IMR-90 (cell line): ENCODE data around the gene SPDYC. TPM values are rescaled to one million over a fixed set of nuclear protein-coding genes. Genes with fewer than 3 reads are reported as not detected.

Experiments
- ATAC-seq: fragments of 200-7000 bp; cut with Tn5 transposase; 2 replicates; pipeline ENCODE4 v1.9.1; 2020; ENCODE audit warnings: low read depth, mild to moderate bottlenecking, moderate library complexity
- BruUV-seq: library from RNA; stranded (reverse); fragments of 400-500 nt; replicated peaks from 2 replicates; lab custom pipeline; 2021; lab: Mats Ljungman, UMichigan
- CTCF ChIA-PET: fragments of 300-600 bp; formaldehyde crosslinking; extraction: SDS; loops from one replicate; lab custom pipeline; 2021; ENCODE audit warnings: antibody characterized with exemption; lab: Yijun Ruan, JAX
- POLR2A ChIA-PET: fragments of 300-600 bp; sonication (Branson Sonifier 250); formaldehyde crosslinking; loops from one replicate; lab custom pipeline; 2022; ENCODE audit warnings: antibody characterized with exemption; ENCODE audit not compliant: unreplicated experiment; lab: Charles Lee
- DNase-seq: peaks from one replicate; pipeline ENCODE4 v3.0.0; 2013
- H2AFZ ChIP-seq: replicated peaks from 2 replicates; pipeline ENCODE3; 2013; ENCODE audit warnings: low read length, mild to moderate bottlenecking; ENCODE audit not compliant: poor library complexity
- H2AK5ac ChIP-seq: 2 replicates; pipeline ENCODE4 v1.6.1; 2013; ENCODE audit warnings: low read depth, low read length, inconsistent platforms
- H2AK9ac ChIP-seq: replicated peaks from 2 replicates; pipeline ENCODE3; 2013; ENCODE audit warnings: mild to moderate bottlenecking, low read depth, low read length, moderate library complexity; ENCODE audit not compliant: poor library complexity
- H2BK120ac ChIP-seq: 2 replicates; pipeline ENCODE4 v1.6.1; 2013; ENCODE audit warnings: low read depth, low read length, inconsistent platforms
- H2BK15ac ChIP-seq: 3 replicates; pipeline ENCODE4 v1.6.1; 2013; ENCODE audit warnings: low read depth, low read length, inconsistent platforms
- H2BK20ac ChIP-seq: 2 replicates; pipeline ENCODE4 v1.6.1; 2013; ENCODE audit warnings: low read depth, mild to moderate bottlenecking, inconsistent platforms, low read length, moderate library complexity
- H2BK5ac ChIP-seq: 2 replicates; pipeline ENCODE4 v1.6.1; 2013; ENCODE audit warnings: mild to moderate bottlenecking, low read depth, low read length, inconsistent platforms; ENCODE audit not compliant: poor library complexity, severe bottlenecking
- H3K14ac ChIP-seq: replicated peaks from 2 replicates; pipeline ENCODE4 v1.6.1; 2013; ENCODE audit warnings: low read depth, low read length, inconsistent platforms
- H3K18ac ChIP-seq: 2 replicates; pipeline ENCODE4 v1.6.1; 2013; ENCODE audit warnings: low read depth, low read length, control low read depth
- H3K23ac ChIP-seq: 2 replicates; pipeline ENCODE4 v1.6.1; 2013; ENCODE audit warnings: low read depth, low read length, inconsistent platforms
- H3K27ac ChIP-seq: 2 replicates; pipeline ENCODE4 v1.5.1; 2013; ENCODE audit warnings: mild to moderate bottlenecking, control low read depth, low read length; ENCODE audit not compliant: insufficient read depth
- H3K27me3 ChIP-seq: 2 replicates; pipeline ENCODE4 v1.6.1; 2013; ENCODE audit warnings: low read length; ENCODE audit not compliant: control insufficient read depth, insufficient read depth
- H3K36me3 ChIP-seq: 2 replicates; pipeline ENCODE4 v1.6.1; 2013; ENCODE audit warnings: low read length, mixed read lengths; ENCODE audit not compliant: control insufficient read depth, insufficient read depth
- H3K4ac ChIP-seq: 2 replicates; pipeline ENCODE4 v1.6.1; 2013; ENCODE audit warnings: low read depth, low read length, inconsistent platforms
- H3K4me1 ChIP-seq: 2 replicates; pipeline ENCODE4 v1.6.1; 2013; ENCODE audit warnings: low read length, mixed read lengths; ENCODE audit not compliant: control insufficient read depth, insufficient read depth
- H3K4me2 ChIP-seq: 2 replicates; pipeline ENCODE4 v1.6.1; 2013; ENCODE audit warnings: low read depth, mild to moderate bottlenecking, control low read depth, low read length, moderate library complexity
- H3K4me3 ChIP-seq: 2 replicates; pipeline ENCODE4 v1.5.1; 2013; ENCODE audit warnings: low read depth, mild to moderate bottlenecking, control low read depth, low read length, moderate library complexity; ENCODE audit not compliant: insufficient read depth
- H3K56ac ChIP-seq: 2 replicates; pipeline ENCODE4 v1.6.1; 2013; ENCODE audit warnings: low read length, inconsistent platforms; ENCODE audit not compliant: insufficient read depth; ENCODE audit errors: extremely low read depth
- H3K79me1 ChIP-seq, 2 experiments: 2 replicates each; pipeline ENCODE4 v1.6.1; 2013; ENCODE audit warnings: low read length in 2 of 2, inconsistent platforms in 1 of 2, low read depth in 1 of 2
- H3K9ac ChIP-seq: 2 replicates; pipeline ENCODE4 v1.6.1; 2013; ENCODE audit warnings: low read depth, low read length, control low read depth
- H3K9me1 ChIP-seq: 2 replicates; pipeline ENCODE4 v1.6.1; 2013; ENCODE audit warnings: low read length, inconsistent platforms; ENCODE audit not compliant: insufficient read depth
- H3K9me3 ChIP-seq: 2 replicates; pipeline ENCODE4 v1.6.1; 2013; ENCODE audit warnings: low read length; ENCODE audit not compliant: control insufficient read depth, insufficient read depth
- H4K20me1 ChIP-seq: 2 replicates; pipeline ENCODE4 v1.6.1; 2013; ENCODE audit warnings: low read length, inconsistent platforms; ENCODE audit not compliant: insufficient read depth
- H4K5ac ChIP-seq: 2 replicates; pipeline ENCODE4 v1.6.1; 2013; ENCODE audit warnings: mild to moderate bottlenecking, low read depth, low read length, control low read depth
- H4K8ac ChIP-seq, 2 experiments: 2 replicates each; pipeline ENCODE4 v1.6.1; 2013; ENCODE audit warnings: low read depth in 2 of 2, low read length in 2 of 2, control low read depth in 1 of 2, inconsistent platforms in 1 of 2
- H4K91ac ChIP-seq: 2 replicates; pipeline ENCODE4 v1.6.1; 2013; ENCODE audit warnings: low read depth, low read length, inconsistent platforms; ENCODE audit not compliant: insufficient read depth
- BHLHE40 ChIP-seq: fragments of 150-350 bp; IDR thresholded peaks from 2 replicates; pipeline ENCODE4 v1.6.1; 2016; ENCODE audit warnings: mild to moderate bottlenecking, low read depth, low read length
- FOS ChIP-seq: fragments of 150-350 bp; IDR thresholded peaks from 2 replicates; pipeline ENCODE4 v1.6.1; 2016; ENCODE audit warnings: low read depth, low read length
- MAZ ChIP-seq: IDR thresholded peaks from 2 replicates; pipeline ENCODE4 v1.6.1; 2012; ENCODE audit warnings: low read depth, mild to moderate bottlenecking, low read length, improper control_type of control experiment, moderate library complexity, borderline replicate concordance
- MXI1 ChIP-seq: IDR thresholded peaks from 2 replicates; pipeline ENCODE4 v1.6.1; 2012; ENCODE audit warnings: low read depth, mild to moderate bottlenecking, low read length, moderate library complexity, borderline replicate concordance
- WGBS, 2 experiments: methylation state at CpG; one replicate each; pipeline versions ENCODE4 v1.1.5 to v1.1.7; 2013; ENCODE audit warnings: missing lambda C conversion rate in 2 of 2; ENCODE audit not compliant: insufficient read length in 1 of 2; ENCODE audit errors: extremely low coverage in 2 of 2; 5-methylcytosine and 5-hydroxymethylcytosine counted together
- dilution Hi-C: fragments of 300-500 bp; cut with HindIII; formaldehyde crosslinking; loops from one replicate; pipeline ENCODE4 v1.14.3; 2018; ENCODE audit warnings: low sequenced_read_pairs; ENCODE audit not compliant: unreplicated experiment
- in situ Hi-C: fragments of 300-500 bp; cut with MboI; formaldehyde crosslinking; loops from 3 replicates; pipeline ENCODE4 v1.14.3; 2019; ENCODE audit warnings: low sequenced_read_pairs, inconsistent platforms, mixed read lengths
- intact Hi-C: fragments of 100-400 bp; cut with micrococcal nuclease; formaldehyde crosslinking; loops from 2 replicates; pipeline ENCODE4 v1.10.0; 2022
- polyA plus RNA-seq, 3 experiments: library from polyadenylated mRNA; depleted of rRNA; stranded (reverse); fragments of >200 nt; gene quantifications; 2 replicates each; pipeline ENCODE4 v1.2.3, GENCODE V29; 2012; ENCODE audit warnings: low replicate concordance in 1 of 3
- total RNA-seq: library from RNA; depleted of rRNA; stranded (reverse); fragments of >200 nt; gene quantifications from 2 replicates; pipeline ENCODE4 v1.2.3, GENCODE V29; 2012
- TF ChIP-seq, protein P1 (sequence below): conservative IDR thresholded peaks from 2 replicates; pipeline ENCODE4 v1.5.1; 2012; ENCODE audit warnings: mild to moderate bottlenecking, low read depth, low read length, improper control_type of control experiment

The SPDYC gene
- total and polyA plus RNA-seq, 2 of the 4 experiments (the other 2 are of a cell fraction) = not detected

DNA sequence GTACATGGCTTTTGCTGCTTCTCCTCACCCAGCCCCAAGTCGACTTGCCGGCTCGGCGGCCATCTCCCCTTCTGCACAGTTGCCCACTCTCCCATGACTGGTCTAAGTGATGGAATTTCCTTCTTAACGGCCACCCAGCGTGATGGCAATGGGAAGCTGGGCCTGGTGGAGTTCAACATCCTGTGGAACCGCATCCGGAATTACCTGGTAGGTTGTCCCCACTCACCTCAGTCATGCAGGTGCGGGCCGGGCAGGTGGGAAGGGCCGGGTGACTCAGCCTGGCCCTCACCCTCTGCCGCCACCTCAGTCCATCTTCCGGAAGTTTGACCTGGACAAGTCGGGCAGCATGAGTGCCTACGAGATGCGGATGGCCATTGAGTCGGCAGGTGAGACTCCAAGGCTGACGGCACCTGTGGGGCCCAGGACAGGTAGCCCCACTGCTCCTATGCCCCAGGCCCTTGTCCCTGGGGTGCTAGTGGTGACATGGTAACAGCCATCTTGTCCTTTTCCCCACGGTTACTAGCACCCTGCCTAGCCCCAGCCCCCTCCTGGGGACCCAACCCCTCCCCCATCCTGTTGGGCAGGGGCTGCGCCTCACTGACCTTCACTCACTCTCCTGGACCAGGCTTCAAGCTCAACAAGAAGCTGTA lies 39.8 kb downstream of the SPDYC start (continued):
- TF ChIP-seq FOS (no peak), MXI1 (no peak), BHLHE40 (no peak)
- TF ChIP-seq, protein P1, sequence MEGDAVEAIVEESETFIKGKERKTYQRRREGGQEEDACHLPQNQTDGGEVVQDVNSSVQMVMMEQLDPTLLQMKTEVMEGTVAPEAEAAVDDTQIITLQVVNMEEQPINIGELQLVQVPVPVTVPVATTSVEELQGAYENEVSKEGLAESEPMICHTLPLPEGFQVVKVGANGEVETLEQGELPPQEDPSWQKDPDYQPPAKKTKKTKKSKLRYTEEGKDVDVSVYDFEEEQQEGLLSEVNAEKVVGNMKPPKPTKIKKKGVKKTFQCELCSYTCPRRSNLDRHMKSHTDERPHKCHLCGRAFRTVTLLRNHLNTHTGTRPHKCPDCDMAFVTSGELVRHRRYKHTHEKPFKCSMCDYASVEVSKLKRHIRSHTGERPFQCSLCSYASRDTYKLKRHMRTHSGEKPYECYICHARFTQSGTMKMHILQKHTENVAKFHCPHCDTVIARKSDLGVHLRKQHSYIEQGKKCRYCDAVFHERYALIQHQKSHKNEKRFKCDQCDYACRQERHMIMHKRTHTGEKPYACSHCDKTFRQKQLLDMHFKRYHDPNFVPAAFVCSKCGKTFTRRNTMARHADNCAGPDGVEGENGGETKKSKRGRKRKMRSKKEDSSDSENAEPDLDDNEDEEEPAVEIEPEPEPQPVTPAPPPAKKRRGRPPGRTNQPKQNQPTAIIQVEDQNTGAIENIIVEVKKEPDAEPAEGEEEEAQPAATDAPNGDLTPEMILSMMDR = no peak

DNA sequence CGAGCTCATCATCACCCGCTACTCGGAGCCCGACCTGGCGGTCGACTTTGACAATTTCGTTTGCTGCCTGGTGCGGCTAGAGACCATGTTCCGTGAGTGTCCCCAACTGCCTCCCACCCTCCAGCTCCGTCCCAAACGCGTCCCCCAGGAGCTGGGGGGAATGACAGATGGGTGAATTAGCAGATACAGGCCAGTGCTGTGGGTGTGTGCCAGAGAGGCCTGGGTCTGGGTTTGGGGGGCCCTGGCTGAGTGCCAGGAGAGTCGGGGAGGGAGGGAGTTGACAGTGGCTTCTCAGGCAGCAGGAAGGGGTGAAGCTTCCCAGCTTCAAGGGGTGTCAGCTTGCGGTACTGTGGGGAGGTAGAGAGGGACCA lies 40.3 kb downstream of the SPDYC start:
- H3K27me3 ChIP-seq = no peaks in the 10 kb centered on the region
- H3K4ac ChIP-seq = no peak overlapping the region
- peaks cover 5% of the 10 kb centered on the region for H3K4me1 ChIP-seq
- ChIA-PET CTCF (no interaction called here), POLR2A (no interaction called here)
- no peak overlapping the region for H3K4me2 ChIP-seq
- no peak overlapping the region for H3K4me3 ChIP-seq
- no peak overlapping the region for H2AFZ ChIP-seq
- no peak overlapping the region for H3K9ac ChIP-seq
- no peak overlapping the region for H2BK15ac ChIP-seq
- BruUV-seq = no TSS peak
- no peak overlapping the region for H4K91ac ChIP-seq
- H2AK5ac ChIP-seq = no peak overlapping the region
- intact Hi-C loops (no loop called here), in situ Hi-C loops (no loop called here), dilution Hi-C loops (no loop called here)
- H3K23ac ChIP-seq = no peak overlapping the region
- H2BK5ac ChIP-seq = no peak overlapping the region
- no peak overlapping the region for H3K14ac ChIP-seq
- H2AK9ac ChIP-seq = no peak overlapping the region
- no peak overlapping the region for H3K27ac ChIP-seq
- H4K8ac ChIP-seq = no peak overlapping the region
- no peak for DNase-seq
- H2BK20ac ChIP-seq = no peak overlapping the region
- no peak for ATAC-seq
- peaks cover 55% of the 10 kb centered on the region for H3K36me3 ChIP-seq
- H3K56ac ChIP-seq = no peak overlapping the region
- no CpG with 5 or more reads among the region's 14 CpGs for WGBS, 2 experiments
- no peak for TF ChIP-seq MAZ
- H2BK120ac ChIP-seq = no peak overlapping the region
- peaks cover 5% of the 10 kb centered on the region; the same call in 1 of the 2 replicates for H4K20me1 ChIP-seq
- H4K5ac ChIP-seq = no peak overlapping the region
- H3K9me3 ChIP-seq = no peaks in the 10 kb centered on the region
- H3K18ac ChIP-seq = no peak overlapping the region
- H3K9me1 ChIP-seq = peaks cover 4% of the 10 kb centered on the region; the same call in 1 of the 2 replicates
- H3K79me1 ChIP-seq = peaks cover 0 to 8% of the 10 kb centered on the region in 2 experiments; a peak in 1 of 4 replicates
